Testis (tissue), 2 donors: ENCODE results near the gene SETX.

Experiments used
- POLR2A ChIP-seq: fragments of 450-650 bp; IDR thresholded peaks from one replicate; pipeline ENCODE4 v1.6.1; 2017; ENCODE audit warnings: antibody characterized with exemption, mild to moderate bottlenecking, moderate library complexity
- TF ChIP-seq, protein P1 (sequence below), 3 experiments: fragments of 450-650 bp in 2 of 3; fragments of 200-600 bp in 1 of 3; sonication (generic) in 1 of 3; IDR thresholded peaks; one replicate each; pipeline ENCODE4 v1.5.1; 2016 to 2019; ENCODE audit warnings: antibody characterized with exemption in 3 of 3, mild to moderate bottlenecking in 2 of 3, moderate library complexity in 1 of 3

- TF ChIP-seq, protein P1, sequence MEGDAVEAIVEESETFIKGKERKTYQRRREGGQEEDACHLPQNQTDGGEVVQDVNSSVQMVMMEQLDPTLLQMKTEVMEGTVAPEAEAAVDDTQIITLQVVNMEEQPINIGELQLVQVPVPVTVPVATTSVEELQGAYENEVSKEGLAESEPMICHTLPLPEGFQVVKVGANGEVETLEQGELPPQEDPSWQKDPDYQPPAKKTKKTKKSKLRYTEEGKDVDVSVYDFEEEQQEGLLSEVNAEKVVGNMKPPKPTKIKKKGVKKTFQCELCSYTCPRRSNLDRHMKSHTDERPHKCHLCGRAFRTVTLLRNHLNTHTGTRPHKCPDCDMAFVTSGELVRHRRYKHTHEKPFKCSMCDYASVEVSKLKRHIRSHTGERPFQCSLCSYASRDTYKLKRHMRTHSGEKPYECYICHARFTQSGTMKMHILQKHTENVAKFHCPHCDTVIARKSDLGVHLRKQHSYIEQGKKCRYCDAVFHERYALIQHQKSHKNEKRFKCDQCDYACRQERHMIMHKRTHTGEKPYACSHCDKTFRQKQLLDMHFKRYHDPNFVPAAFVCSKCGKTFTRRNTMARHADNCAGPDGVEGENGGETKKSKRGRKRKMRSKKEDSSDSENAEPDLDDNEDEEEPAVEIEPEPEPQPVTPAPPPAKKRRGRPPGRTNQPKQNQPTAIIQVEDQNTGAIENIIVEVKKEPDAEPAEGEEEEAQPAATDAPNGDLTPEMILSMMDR (IDR thresholded peaks at IDR 0.05), result no peak
- no peak for TF ChIP-seq POLR2A
These were observed 93.9 kb downstream of the SETX start for GRCh38 chr9:132260846-132261245.
